SK-N-DZ (cell line): ENCODE results near the gene ERAL1.
A peak's percentile ranks its signal among the peaks of the same experiment; 100 is the strongest.
"Not testable (repeated sequence)": the region's sequence is repeated elsewhere in the genome, so short reads cannot be mapped to it uniquely, and the experiment has no call there.

ENCODE experiments used
- DNase-seq: peaks from one replicate; pipeline ENCODE4 v3.0.0-alpha.2; 2015; ENCODE audit warnings: low spot score
- small RNA-seq, 2 experiments: library from RNA; depleted of rRNA; stranded (forward); fragments of <200 nt; gene quantifications; one replicate each; pipeline ENCODE3, GENCODE V24; 2014

Gene ERAL1

GRCh38 chr17:28897769-28898526, 43.1 kb downstream of the ERAL1 start:
- peak; percentile 69 for DNase-seq

DNA sequence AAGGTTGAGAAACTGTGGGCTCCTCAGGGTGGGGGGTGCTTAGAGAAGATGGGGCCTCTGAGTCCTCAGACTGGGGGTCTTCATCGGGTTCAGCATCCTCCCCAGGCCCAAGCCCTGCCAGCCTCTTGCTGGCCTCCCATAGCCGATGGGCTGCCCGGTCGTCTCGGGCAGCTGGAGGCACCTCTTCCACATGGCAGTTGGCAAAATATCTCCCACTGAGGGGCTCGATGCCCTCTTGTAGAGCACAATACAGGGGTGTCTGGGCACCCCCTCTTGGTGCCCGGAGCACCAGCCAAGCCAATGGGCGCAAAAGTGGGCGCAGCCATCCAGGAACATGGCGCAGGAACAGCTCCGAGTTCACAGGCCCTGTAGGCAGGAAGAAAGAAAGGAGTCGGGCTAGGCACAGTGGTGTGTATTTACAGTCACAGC, 43.7 kb downstream of the ERAL1 start:
- no peak for DNase-seq

GRCh38 chr17:28899212-28899815, 44.5 kb downstream of the ERAL1 start:
- DNase-seq: no peak

GRCh38 chr17:28900986-28901726, 46.3 kb downstream of the ERAL1 start:
- DNase-seq: no peak

GRCh38 chr17:28901866-28902818, 47.3 kb downstream of the ERAL1 start:
- DNase-seq: peak; percentile 70

GRCh38 chr17:28902819-28903545, 48.2 kb downstream of the ERAL1 start, which contains the start of gene DHRS13:
Gene DHRS13 (minus strand): TSS chr17:28903079. CDS start chr17:28902944, 135 bp downstream.
- peak; percentile 95 for DNase-seq

DNA sequence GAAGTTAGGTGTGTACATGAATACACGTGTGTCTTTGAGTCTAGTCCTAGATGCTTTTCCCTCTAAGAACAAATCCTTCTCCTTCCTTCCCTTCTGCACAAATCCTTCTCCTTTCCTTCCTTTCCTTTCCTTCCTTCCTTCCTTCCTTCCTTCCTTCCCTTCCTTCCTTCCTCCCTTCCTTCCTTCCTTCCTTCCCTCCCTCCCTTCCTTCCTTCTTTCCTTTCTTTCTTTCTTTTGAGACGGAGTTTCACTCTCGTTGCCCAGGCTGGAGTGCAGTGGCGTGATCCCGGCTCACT, 48.7 kb downstream of the ERAL1 start:
- DNase-seq: not testable (repeated sequence)

DNA sequence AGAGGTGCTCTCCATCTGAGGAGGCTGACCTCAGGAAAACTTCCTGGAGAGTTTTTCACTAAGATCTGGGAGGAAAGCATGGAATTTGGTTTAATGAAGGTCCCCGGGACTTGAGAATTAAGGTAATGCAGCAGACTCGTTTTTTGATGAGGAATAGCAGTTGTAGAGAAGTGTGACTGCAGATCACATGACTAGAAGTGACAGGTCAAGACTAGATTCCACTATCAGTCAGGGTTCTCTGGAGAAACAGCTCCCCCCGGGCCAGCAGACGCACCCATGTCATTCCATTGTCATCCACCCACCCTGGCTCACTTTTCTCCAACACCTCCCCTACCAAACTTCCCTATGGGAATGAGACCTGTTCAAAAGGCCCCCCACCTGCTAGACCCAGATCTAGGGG, 50.0 kb downstream of the ERAL1 start:
- no peak for DNase-seq

DNA sequence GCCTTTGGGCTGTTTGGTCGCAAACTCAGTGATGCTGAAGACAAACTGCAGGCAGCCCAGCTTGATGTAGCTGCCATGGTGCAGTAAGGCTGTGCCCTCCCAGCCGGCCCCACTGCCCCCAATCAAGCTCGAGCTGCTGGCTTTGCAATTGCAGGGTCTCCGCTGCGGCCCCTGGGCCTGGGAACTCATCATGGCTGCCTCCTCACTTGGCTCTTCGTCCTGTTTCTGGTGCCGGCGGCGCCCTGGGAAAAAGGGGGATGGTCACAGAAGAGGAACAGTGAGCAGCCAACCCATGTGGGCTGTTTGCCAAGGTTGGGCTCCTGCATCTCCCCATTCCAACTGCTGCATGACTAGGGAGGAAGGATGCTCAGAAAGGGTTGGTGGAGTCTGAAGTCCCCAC, 51.5 kb downstream of the ERAL1 start:
- DNase-seq: no peak

GRCh38 chr17:28906706-28907438, 52.1 kb downstream of the ERAL1 start:
- DNase-seq: no peak

GRCh38 chr17:28907709-28908475, 53.1 kb downstream of the ERAL1 start:
- no peak for DNase-seq

GRCh38 chr17:28908640-28909167, 53.9 kb downstream of the ERAL1 start:
- no peak for DNase-seq

GRCh38 chr17:28910534-28910933, 55.7 kb downstream of the ERAL1 start:
- DNase-seq: no peak

Small RNA genes within 50 kb of the gene (small RNA-seq; reads per million reads assigned to genes)
- 0 reads per million in 2 experiments for gene RF00019
